Stimulated activated CD8-positive, alpha-beta memory T cell treated with anti-CD3 and anti-CD28 coated beads, Interleukin-4, amount 100 ng/mL, for 24 hours (primary cell): Measurements from ENCODE around the gene FANCI.

Experiments used
- DNase-seq: peaks from one replicate; pipeline ENCODE4 v3.0.0-alpha.2; 2020; ENCODE audit warnings: low read depth

FANCI gene

DNA sequence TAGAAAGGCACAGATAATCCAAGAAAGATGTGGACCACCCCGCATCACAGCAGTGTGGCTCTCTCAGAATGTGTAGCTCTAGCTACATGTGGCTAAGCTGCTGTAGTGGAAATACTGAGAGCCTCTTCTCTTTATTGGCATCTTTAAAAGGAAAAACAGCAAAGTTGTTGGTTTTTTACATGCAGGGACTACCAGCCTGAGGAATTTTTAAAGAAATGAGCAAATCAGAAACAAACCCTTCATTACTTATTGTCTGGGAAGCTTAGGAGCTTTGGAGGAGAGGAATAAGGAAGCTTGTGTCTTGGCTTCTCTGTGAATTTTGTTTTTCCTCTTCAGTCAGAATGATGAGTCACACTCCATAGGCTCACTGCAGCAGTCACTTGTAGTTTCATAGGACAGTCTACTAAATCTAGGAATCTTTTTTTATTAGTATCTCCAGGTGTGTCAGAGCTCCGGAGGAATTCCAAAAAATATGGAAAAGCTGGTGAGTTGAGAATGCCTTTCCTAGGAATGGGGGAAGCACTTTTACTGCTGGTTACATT, 63.3 kb downstream of the FANCI start:
- no peak for DNase-seq

GRCh38 chr15:89307791-89308190, 64.0 kb downstream of the FANCI start:
- DNase-seq: no peak

GRCh38 chr15:89308236-89308635, 64.5 kb downstream of the FANCI start:
- DNase-seq: no peak

DNA sequence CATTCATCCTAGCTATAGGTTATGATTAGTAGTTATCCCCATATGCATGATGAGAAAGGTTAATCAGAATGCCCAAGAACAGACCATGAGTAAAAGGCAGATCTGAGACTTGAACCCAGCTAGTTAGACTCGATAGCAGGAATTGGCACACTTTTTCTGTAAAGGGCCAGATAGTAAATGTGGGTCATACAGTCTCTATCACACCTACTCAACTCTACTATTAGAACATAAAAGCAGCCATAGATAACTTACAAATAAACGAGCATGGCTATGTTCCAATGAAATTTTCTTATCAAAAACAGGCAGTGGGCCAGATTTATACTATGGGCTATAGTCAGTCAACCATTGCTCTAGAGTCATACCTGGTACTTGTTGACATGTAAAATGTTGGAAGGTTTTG, 66.2 kb downstream of the FANCI start:
- no peak for DNase-seq

GRCh38 chr15:89315375-89315929, 71.7 kb downstream of the FANCI start:
- no peak for DNase-seq

- DNase-seq: no peak
Measured at GRCh38 chr15:89316504-89316903, 72.7 kb downstream of the FANCI start.

- no peak for DNase-seq
Measured at GRCh38 chr15:89317186-89317720, 73.5 kb downstream of the FANCI start.

- DNase-seq: no peak
Measured at GRCh38 chr15:89319678-89320077, 75.9 kb downstream of the FANCI start.

- no peak for DNase-seq
Measured at GRCh38 chr15:89320200-89320599, 76.4 kb downstream of the FANCI start.

- DNase-seq: no peak
Measured at GRCh38 chr15:89321521-89322410, 78.0 kb downstream of the FANCI start.

DNA sequence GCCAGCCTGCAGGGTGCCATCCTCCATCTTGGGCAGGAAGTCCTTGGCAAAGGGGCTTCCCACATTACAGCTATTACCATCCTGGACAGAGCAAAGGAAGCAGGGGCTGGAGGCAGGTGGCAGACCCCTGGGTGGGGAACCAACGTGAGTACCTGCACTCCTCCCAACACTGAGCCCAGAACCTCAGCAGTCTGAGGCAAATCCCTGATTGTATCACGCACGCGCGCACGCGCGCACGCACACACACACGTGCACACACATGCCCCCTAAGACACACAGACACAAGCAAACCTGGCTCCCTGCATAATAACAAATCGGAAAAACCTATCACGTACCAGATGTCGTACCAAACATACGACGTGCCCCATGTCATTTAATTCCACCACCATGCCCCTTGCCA, 79.0 kb downstream of the FANCI start:
- DNase-seq: no peak

- no peak for DNase-seq
Measured at GRCh38 chr15:89323825-89324224, 80.0 kb downstream of the FANCI start.

DNA sequence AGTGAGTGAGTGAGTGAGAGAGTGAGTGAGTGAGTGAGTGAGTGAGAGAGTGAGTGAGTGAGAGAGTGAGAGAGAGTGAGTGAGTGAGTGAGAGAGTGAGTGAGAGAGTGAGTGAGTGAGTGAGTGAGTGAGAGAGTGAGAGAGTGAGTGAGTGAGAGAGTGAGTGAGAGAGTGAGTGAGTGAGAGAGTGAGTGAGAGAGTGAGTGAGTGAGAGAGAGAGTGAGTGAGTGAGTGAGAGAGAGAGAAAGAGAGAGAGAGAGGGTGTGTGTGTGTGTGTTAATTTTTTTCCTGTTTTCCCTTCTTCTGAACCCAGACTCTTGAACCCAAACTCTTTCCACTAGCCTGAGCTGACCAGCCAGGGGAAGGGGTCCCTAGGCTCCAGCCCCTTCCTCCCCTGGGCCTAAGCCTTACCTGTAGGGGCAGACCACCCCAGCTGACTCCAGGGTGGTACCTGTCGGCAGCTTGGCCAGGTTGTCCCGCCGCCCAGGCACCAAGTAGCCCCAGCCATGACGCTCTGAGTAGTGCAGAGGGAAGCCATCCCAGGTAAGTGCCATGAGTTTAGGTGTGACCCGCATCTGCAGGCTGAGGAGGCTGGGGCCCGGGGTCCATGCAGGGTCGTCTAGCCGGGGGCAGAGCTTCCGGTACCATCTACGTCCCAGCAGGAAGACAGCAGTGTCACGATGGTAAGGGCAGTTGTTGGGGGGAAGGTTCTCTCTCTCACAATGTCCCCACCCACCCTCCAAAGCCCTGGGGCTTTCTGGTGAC, 81.4 kb downstream of the FANCI start:
- DNase-seq: no peak

GRCh38 chr15:89326316-89326715, 82.5 kb downstream of the FANCI start:
- DNase-seq: no peak

- no peak for DNase-seq
Measured at GRCh38 chr15:89327113-89327512, 83.3 kb downstream of the FANCI start.

- no peak for DNase-seq
Measured at GRCh38 chr15:89328398-89329254, 84.8 kb downstream of the FANCI start.

GRCh38 chr15:89329329-89330084, 85.7 kb downstream of the FANCI start:
- no peak for DNase-seq

DNA sequence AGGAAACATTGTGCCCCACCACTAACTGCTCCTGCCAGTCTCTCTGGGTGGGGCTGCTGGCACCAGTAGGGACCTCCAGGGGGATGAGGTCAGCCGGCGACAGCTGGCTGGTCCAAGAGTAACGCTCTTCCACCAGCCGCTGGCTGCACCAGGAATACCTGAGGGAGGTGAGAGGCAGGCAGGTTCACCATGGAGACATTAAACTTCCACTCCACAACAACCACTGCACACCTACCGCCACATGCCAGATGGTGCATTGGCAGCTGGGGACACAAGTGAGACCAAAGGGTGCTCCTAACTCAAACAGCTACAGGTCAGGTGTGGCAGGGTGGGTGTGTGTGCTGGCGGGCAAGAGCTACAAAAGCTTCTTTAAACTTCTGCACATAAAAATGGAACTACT, 86.3 kb downstream of the FANCI start:
- DNase-seq: no peak

DNA sequence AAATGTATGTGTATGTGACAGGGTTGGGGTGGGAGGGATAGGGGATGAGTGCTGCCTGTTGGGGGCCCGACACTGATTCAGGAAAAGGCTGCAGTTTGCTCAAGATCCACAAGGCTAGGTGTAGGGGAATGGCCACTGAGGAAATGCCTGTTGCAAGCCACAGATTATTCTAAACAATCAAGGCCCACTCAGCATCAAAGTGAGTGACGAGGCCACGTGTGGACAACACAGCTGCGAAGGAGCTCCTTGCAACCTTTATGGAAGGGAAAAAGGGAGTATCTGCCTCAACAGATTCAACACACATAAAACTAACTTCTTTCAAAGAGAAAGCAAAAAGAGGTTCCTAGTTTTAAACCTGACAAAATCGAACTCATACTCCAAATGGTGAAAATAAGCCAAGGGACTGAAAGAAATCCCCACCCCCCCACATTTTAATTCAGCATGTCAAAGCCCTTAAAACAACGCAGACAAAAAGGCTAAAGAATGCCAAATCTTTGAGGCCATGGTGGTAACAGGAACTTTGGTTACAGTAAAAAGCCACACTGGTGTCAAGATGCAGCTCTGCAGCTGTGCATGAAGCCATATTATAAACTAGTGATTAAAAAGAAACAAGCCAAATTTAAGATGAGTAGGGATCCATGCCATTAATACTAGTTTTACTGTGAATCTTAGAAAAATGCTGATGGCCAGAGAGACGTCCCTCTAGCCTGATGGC, 87.3 kb downstream of the FANCI start:
- DNase-seq: no peak

DNA sequence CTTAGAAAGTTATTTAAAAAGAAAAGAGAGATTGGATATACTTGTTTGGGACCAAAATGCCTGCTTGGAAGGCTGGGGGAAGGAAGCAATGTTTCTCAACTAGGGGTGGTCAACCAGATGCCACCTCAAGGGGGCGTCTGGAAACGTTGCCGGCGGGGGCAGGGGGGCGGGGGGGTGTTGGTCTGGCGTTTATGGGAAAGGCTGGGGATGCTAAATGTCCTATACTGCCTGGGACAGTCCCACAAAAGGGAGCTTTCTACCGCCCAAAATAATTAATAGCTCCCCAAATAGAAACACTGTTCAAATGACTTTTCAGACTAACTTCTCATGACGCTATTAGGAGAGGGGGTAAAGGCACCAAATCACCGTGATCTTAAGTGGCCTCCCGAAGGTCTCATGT, 88.7 kb downstream of the FANCI start:
- DNase-seq: no peak
